Mucosa of stomach (tissue), 1 donor: ENCODE measurements around the gene TMEM59L.
"Not testable (repeated sequence)": the region's sequence is repeated elsewhere in the genome, so short reads cannot be mapped to it uniquely, and the experiment has no call there.

ENCODE experiments used
- H3K27me3 ChIP-seq: one replicate; pipeline ENCODE4 v1.7.0; 2013; ENCODE audit warnings: mild to moderate bottlenecking, low read length; ENCODE audit not compliant: control insufficient read depth, insufficient read depth
- H3K36me3 ChIP-seq: one replicate; pipeline ENCODE4 v1.7.0; 2013; ENCODE audit warnings: low read length; ENCODE audit not compliant: control insufficient read depth, insufficient read depth
- H3K4me1 ChIP-seq: one replicate; pipeline ENCODE4 v1.7.0; 2013; ENCODE audit warnings: mild to moderate bottlenecking, low read length; ENCODE audit not compliant: control insufficient read depth, insufficient read depth
- H3K4me3 ChIP-seq: one replicate; pipeline ENCODE4 v1.7.0; 2013; ENCODE audit warnings: low read length
- H3K9ac ChIP-seq: one replicate; pipeline ENCODE4 v1.7.0; 2013; ENCODE audit warnings: mild to moderate bottlenecking, low read length, moderate library complexity
- H3K9me3 ChIP-seq: one replicate; pipeline ENCODE4 v1.7.0; 2013; ENCODE audit warnings: mild to moderate bottlenecking, low read length, moderate library complexity; ENCODE audit not compliant: control insufficient read depth
- donor health status: Pancreatic carcinoma.

The TMEM59L gene

DNA sequence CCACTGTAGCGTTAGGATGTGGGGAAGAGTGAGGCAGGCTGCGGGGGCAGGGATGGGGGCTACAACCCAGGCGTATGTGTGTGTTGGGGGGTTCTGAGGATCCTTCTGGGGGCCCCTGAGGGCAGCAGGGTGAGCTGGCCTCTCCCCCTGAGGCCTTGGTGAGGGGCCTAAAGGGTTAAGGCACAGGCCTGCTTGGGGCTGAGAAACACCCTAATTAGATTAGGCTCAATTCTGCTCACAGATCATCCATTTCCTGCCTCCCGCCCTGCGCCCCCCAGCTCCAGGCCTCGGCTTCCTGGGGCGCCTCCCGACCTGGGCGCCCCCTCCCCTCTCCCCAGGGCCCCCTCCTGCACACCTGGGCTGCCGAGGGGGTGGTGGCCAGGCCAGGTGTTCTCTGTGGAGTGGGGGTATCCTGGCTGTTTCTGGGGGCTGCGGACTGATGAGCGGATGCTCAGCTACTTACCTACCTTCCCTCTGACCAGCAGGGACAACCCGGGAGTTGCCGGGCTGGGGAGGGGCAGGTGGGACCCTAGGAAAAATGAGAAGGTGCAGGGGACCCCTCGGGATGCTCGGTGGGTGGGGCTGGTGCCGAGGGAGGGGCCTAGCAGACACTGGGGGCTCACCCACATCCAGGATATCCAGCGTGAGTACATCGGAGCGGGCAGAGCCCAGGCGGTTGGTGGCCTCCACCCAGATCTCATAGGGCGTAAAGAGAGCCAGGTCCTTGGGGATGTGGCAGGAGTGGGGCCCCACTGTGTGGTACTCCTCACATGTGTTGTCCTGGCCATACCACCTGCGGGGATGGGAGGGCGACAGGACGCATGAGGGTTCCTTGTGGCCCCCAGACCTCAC is 14.6 kb upstream of the TMEM59L start:
- Histone ChIP-seq H3K36me3 (no peaks in the 10 kb centered on the region), H3K27me3 (peaks cover 63% of the 10 kb centered on the region)

DNA sequence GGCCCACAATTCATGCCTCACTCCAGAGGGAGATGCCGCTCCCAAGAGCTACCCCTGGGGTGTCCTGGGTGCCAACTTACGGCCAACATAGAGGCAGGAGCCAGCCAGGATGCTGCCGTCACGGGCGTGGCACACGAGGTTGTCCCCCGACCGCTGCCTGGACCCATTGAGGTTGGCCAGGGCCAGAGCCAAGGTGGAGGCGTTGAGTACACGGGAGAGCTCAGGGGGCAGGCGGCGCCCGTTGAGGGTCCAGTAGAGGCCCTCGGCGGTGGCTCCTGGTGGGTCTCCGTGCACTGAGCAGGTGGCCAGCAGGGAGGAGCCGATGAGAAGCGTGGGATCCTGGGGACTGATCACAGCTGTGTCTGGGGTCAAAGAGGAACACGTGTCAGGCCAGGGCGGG is 13.2 kb upstream of the TMEM59L start:
- Histone ChIP-seq H3K36me3 (no peaks in the 10 kb centered on the region), H3K27me3 (peaks cover 75% of the 10 kb centered on the region), H3K9me3 (no peaks in the 10 kb centered on the region), H3K4me1 (peaks cover 13% of the 10 kb centered on the region), H3K4me3 (no peak overlapping the region), H3K9ac (no peak overlapping the region)

More for the DNA sequence above, 14.6 kb upstream of the TMEM59L start:
- Histone ChIP-seq H3K9ac (no peak overlapping the region), H3K4me3 (no peak overlapping the region), H3K4me1 (peaks cover 18% of the 10 kb centered on the region), H3K9me3 (no peaks in the 10 kb centered on the region)

DNA sequence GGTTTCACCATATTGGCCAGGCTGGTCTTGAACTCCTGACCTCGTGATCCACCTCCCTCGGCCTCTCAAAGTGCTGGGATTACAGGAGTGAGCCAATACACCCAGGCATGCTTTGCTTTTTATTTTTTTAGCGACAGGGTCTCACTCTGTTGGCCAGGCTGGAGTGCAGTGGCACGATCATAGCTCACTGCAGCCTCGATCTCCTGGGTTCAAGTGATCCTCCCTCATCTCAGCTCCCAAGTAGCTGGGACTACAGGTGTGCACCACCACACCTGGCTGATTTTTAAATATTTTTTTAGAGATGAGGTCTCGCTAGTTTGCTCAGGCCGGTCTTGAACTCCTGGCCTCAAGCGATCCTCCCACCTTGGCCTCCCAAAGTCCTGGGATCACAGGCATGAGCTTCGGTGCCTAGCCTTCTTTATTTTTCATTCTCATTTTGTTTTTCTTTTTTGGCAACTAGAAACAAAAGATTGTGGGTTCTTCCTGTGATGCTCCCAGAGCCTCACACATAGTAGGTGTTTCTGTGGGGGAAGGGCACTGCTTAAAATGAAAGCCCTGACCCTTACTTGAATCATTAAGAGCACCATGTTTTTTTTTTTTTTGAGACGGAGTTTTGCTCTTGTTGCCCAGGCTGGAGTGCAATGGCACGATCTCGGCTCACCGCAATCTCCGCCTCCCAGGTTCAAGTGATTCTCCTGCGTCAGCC is 11.8 kb upstream of the TMEM59L start:
- not testable (repeated sequence) for H3K4me3 ChIP-seq

DNA sequence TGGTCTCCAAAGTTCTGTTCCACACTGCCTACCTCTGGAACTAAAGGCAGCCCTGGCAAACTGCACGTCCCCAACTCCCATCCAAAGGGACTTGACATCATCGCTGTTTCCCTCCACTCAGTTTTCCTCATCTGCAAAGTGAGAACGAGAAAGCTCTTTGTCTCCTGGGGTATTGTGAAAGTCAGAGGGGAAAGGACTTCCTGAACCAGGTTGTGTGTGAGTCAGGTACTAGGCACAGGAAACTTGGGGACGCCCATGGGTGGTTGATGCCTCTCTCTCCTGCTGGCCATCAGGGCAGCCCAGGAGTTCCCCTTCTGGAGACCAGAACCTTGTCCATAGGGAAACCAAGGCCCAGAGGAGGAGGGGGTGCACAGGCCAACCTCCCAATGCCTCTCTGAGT is 10.8 kb upstream of the TMEM59L start:
- Histone ChIP-seq H3K4me3 (no peak overlapping the region), H3K36me3 (no peaks in the 10 kb centered on the region), H3K9ac (no peak overlapping the region), H3K9me3 (no peaks in the 10 kb centered on the region), H3K4me1 (peaks cover 2% of the 10 kb centered on the region), H3K27me3 (peaks cover 73% of the 10 kb centered on the region)

More for the DNA sequence above, 11.8 kb upstream of the TMEM59L start:
- H3K9me3 ChIP-seq, H3K36me3 ChIP-seq, H3K4me1 ChIP-seq, H3K9ac ChIP-seq: not testable (repeated sequence)
- peaks cover 75% of the 10 kb centered on the region for H3K27me3 ChIP-seq

DNA sequence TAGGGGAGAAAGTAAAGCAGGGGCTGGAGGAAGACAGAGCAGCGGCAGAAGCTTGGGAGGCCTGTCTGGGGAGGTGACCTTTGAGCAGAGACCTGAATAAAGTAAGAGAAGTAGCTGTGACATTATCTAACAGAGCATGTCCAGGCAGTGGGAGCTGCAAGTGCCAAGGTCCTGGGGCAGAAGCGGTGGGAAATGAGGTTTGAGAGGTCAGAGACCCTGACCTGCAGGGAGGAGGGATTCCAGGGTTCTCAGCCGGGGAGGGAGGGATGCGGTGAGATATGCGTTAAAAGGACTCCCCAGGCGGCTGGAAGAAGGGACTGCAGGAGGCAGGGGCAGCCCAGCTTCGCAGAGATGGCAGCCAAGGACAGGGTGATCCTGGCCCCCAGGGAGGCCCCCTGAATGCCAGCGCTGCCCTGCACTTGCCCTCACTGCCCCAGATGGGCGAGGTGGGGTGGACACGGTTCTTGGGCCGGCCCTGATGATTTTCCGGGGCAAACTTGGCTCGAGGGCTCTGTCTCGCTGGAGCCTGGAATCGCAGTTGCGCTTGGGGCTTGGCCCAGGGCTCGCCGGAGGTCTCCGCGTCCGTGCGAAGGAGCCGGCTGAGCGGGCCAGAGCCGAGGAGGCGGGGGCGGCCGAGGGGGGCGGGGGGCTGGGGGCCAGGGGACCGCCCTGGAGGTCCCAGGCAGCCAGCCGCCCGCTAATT is 9.3 kb upstream of the TMEM59L start:
- peaks cover 74% of the 10 kb centered on the region for H3K27me3 ChIP-seq
- peaks cover 3% of the 10 kb centered on the region for H3K4me1 ChIP-seq

DNA sequence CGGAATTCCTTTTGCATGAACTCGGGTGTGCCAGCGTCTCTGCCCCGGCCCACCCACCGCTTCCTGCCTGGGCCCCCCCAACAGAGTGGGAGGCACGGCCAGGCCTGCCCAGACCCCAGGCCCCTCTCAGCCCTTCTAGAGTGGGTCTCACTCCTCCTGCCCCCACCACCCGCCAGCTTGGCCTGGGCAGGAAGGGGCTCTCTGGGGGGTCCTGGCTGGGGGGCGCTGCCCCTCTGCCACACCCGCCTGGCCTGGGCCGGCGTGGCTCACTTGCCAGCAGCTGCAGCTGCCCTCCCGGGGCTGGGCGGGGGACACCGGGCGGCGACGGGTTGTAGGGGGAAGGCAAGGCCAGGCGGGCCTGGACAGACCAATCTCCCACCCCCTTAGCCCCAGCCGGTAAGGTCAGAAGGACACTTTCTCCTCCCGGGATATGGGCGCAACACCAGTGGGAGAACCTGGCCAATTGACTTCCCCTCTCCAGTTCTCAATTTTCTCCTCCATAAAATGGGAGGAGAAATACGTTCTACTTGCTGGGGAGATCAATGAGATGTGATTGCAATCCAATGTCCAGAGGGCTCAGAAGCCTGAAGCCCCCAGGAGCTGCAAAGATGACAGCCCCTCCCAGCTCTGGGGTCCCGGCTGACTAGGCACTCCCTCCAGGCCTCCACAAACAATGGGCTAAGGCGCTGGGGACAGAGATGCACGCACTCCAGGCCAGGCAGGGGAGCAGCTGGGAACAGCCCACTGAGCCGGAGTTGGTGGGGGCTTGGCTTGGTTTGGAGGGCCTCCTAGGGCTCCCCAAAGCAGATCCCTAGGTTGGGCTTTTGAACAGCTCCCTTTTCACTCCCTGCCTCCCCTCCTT is 8.5 kb upstream of the TMEM59L start:
- Histone ChIP-seq H3K9ac (no peak overlapping the region), H3K9me3 (no peaks in the 10 kb centered on the region), H3K36me3 (no peaks in the 10 kb centered on the region), H3K4me3 (no peak overlapping the region), H3K27me3 (peaks cover 76% of the 10 kb centered on the region), H3K4me1 (peaks cover 3% of the 10 kb centered on the region)

More for the DNA sequence above, 9.3 kb upstream of the TMEM59L start:
- H3K36me3 ChIP-seq, result no peaks in the 10 kb centered on the region
- no peak overlapping the region for H3K4me3 ChIP-seq
- H3K9ac ChIP-seq, result no peak overlapping the region
- H3K9me3 ChIP-seq, result no peaks in the 10 kb centered on the region

DNA sequence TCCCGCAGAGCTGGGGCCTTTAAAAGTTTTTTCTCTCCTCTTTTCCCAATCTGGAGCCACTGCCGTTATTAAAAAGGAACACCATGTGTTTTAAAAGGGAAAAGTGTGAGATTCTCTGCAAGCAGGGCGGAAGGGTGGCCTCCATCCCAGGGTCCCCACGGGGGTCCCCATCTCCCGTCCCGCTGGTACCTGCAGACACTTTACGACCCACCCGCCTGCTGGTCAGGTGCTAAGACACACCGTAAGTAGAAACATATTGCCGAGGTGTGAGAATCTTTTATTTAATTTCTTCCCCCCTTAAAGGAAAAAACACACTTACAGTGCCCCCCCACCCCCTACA is 7.9 kb upstream of the TMEM59L start:
- no peaks in the 10 kb centered on the region for H3K9me3 ChIP-seq
- H3K4me3 ChIP-seq, result no peak overlapping the region
- H3K4me1 ChIP-seq, result peaks cover 3% of the 10 kb centered on the region
- peaks cover 76% of the 10 kb centered on the region for H3K27me3 ChIP-seq
- H3K36me3 ChIP-seq, result no peaks in the 10 kb centered on the region
- H3K9ac ChIP-seq, result no peak overlapping the region

DNA sequence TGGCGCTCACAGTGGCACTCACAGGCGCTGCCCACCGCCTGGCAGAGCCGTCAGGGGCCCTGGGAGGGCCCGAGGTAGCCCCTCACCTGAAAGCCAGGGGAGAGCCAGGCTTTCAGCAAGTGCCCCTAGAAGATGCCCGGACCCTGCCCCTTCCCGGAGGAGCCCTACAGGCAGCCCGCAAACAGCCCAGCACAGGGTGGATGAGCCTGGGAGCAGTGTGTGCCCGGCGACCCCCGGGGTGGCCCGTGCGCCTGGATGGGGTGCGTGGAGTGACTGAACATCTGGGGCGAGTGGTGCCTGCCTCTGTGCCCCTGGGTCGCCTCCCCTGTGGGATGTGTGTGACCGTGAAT is 7.5 kb upstream of the TMEM59L start:
- peaks cover 79% of the 10 kb centered on the region for H3K27me3 ChIP-seq

DNA sequence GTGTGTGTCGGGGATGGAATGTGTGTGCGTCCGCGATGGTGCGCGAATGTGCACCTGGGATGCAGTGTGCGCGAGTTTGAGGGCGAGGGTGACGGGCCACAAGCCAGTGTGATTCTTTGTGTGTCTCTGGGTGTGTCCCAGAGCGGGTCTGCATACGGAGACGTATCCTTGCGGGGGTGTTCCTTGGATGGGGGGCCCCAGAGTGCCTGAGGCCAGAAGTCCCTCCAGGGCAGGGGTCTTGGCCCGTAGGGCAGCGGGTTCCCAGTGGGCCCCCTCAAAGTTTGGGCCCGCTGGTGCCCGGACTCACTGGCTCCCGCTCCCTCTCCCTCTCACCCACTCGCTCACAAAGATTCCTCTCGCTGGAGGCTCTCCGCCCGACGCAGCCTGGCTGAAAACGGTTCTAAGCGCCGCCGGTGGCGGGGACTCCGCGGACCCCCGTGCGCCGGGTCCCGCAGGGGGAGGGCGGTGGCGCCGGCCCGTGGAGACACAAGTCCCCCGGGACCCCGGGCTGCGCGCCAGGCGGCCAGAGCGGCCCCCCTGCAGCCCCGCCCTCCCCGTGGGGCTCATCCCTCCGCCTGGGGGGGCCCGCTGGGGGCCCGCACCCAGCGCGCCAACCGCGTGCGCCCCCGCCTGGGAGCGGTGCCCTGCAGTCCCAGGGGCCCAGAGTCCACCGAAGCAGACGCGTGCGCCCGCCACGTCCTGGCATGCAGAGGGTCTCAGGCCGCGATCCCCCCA is 7.0 kb upstream of the TMEM59L start:
- Histone ChIP-seq H3K4me1 (peaks cover 3% of the 10 kb centered on the region), H3K27me3 (peaks cover 83% of the 10 kb centered on the region), H3K9ac (no peak overlapping the region), H3K36me3 (no peaks in the 10 kb centered on the region), H3K4me3 (no peak overlapping the region), H3K9me3 (no peaks in the 10 kb centered on the region)

More for the DNA sequence above, 7.5 kb upstream of the TMEM59L start:
- H3K4me3 ChIP-seq, result no peak overlapping the region
- H3K9ac ChIP-seq, result no peak overlapping the region
- H3K36me3 ChIP-seq, result no peaks in the 10 kb centered on the region
- H3K4me1 ChIP-seq, result peaks cover 3% of the 10 kb centered on the region
- no peaks in the 10 kb centered on the region for H3K9me3 ChIP-seq

DNA sequence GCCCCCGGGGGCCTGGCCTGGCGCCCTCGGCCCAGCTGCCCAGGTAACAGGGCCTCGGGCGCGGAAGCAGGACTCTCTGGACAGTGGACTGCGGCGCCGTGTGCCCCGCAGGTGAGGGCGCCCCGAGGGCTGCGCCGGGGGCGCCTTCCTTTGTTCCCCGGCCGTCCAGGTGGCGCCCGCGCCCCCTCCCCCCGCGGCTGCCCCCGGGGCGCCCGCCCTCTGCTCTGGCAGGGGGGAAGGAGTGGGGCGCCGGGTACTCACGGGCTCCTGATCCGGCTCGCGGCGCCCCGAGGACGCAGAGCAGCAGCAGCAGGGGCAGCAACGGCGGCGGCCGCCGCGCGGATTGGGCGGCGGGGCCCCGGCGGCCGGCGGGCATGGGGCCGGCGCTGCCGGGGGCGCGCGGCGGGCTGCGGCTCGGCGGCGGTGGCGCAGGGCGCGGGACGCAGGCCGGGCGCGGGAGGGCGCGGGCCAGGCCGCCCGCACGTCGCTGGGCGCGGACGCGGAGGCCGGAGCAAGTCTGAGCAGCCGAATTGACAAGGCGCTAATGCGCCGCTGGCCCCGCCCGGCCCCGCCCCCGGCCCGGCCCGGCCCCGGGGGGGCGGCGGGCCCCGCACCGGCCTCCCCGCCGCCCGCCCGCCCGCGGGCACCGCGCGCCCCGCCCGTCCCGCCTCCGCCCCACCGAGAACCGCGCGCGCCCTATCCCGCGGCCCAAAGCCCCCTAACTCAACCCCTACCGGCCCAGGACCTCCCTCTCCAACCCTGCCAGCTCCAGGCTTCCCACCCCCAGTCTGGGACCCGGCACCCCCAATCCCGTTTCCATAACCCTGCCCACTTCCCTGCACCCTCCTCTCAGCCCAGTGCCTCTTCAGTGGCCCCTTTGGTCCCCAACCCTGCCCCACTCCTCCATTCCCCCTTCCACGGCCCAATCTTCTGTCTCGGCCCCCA is 6.1 kb upstream of the TMEM59L start, which contains the start of gene CRLF1:
Gene CRLF1 (minus strand): TSS at position 519 of the 945 bp plus-strand sequence. CDS start 143 bp downstream, at position 376.
- H3K36me3 ChIP-seq, result no peaks in the 10 kb centered on the region
- H3K9ac ChIP-seq, result no peak within 1 kb of the TSS
- H3K27me3 ChIP-seq, result peaks cover 85% of the 10 kb centered on the region
- no peaks in the 10 kb centered on the region for H3K9me3 ChIP-seq
- H3K4me1 ChIP-seq, result peaks cover 3% of the 10 kb centered on the region
- H3K4me3 ChIP-seq, result no peak within 1 kb of the TSS
